Caco-2 (cell line): ENCODE measurements around the gene SLC7A4. TPM values are rescaled to one million over a fixed set of nuclear protein-coding genes. Genes with fewer than 3 reads are reported as not detected.

Experiments
- BruUV-seq: library from RNA; stranded (reverse); fragments of 400-500 nt; replicated peaks from 2 replicates; lab custom pipeline; 2021; lab: Mats Ljungman, UMichigan
- CTCF ChIA-PET: fragments of 300-600 bp; sonication (Branson Sonifier 250); formaldehyde crosslinking; loops from one replicate; lab custom pipeline; 2022; ENCODE audit warnings: antibody characterized with exemption; lab: Charles Lee
- POLR2A ChIA-PET: fragments of 300-600 bp; sonication (Branson Sonifier 250); formaldehyde crosslinking; loops from one replicate; lab custom pipeline; 2022; ENCODE audit warnings: antibody characterized with exemption; lab: Charles Lee
- DNase-seq, 2 experiments: peaks; one replicate each; pipeline versions ENCODE4 v3.0.0 to v3.0.0-alpha.2; 2020 to 2022
- H3K27me3 ChIP-seq: replicated peaks from 2 replicates; pipeline ENCODE4 v1.6.0; 2011; ENCODE audit warnings: low read length; ENCODE audit not compliant: control insufficient read depth, insufficient read depth
- H3K36me3 ChIP-seq: 2 replicates; pipeline ENCODE4 v1.5.1; 2011; ENCODE audit warnings: low read length; ENCODE audit not compliant: control insufficient read depth, insufficient read depth
- H3K4me1 ChIP-seq: fragments of 250-450 bp; sonication (Bioruptor Pico); 2 replicates; pipeline ENCODE4 v1.5.1; 2020; ENCODE audit warnings: mild to moderate bottlenecking
- H3K4me3 ChIP-seq: 2 replicates; pipeline ENCODE4 v1.5.1; 2011; ENCODE audit warnings: low read depth, mild to moderate bottlenecking, control low read depth, low read length
- H3K9me3 ChIP-seq: fragments of 250-450 bp; sonication (Bioruptor Pico); 2 replicates; pipeline ENCODE4 v1.5.1; 2020; ENCODE audit warnings: mild to moderate bottlenecking, moderate library complexity
- H3K27ac Mint-ChIP-seq: one replicate; pipeline ENCODE4 v1.8.0; 2022; ENCODE audit warnings: mixed read lengths; ENCODE audit not compliant: unreplicated experiment
- H3K27me3 Mint-ChIP-seq: one replicate; pipeline ENCODE4 v1.8.0; 2022; ENCODE audit warnings: mixed read lengths; ENCODE audit not compliant: insufficient read depth, unreplicated experiment
- H3K36me3 Mint-ChIP-seq: one replicate; pipeline ENCODE4 v1.8.0; 2022; ENCODE audit warnings: mild to moderate bottlenecking, mixed read lengths; ENCODE audit not compliant: insufficient read depth, unreplicated experiment
- H3K4me1 Mint-ChIP-seq: one replicate; pipeline ENCODE4 v1.8.0; 2022; ENCODE audit warnings: low read depth, mixed read lengths; ENCODE audit not compliant: unreplicated experiment
- H3K4me3 Mint-ChIP-seq: one replicate; pipeline ENCODE4 v1.8.0; 2022; ENCODE audit warnings: mild to moderate bottlenecking, moderate library complexity, mixed read lengths; ENCODE audit not compliant: unreplicated experiment
- H3K9me3 Mint-ChIP-seq: one replicate; pipeline ENCODE4 v1.8.0; 2022; ENCODE audit warnings: mixed read lengths; ENCODE audit not compliant: unreplicated experiment
- CTCF ChIP-seq, 2 experiments: fragments of 200-600 bp in 1 of 2; IDR thresholded peaks; 1 replicate in 1 of 2; 2 replicates in 1 of 2; pipeline versions ENCODE4 v1.5.1 to v1.8.0; 2011 to 2022; ENCODE audit warnings: antibody characterized with exemption in 1 of 2, control low read depth in 1 of 2, inconsistent platforms in 1 of 2, low read depth in 1 of 2, low read length in 1 of 2, mild to moderate bottlenecking in 1 of 2, moderate library complexity in 1 of 2; ENCODE audit not compliant: insufficient read depth in 1 of 2, severe bottlenecking in 1 of 2, unreplicated experiment in 1 of 2
- intact Hi-C: fragments of 100-400 bp; cut with micrococcal nuclease; formaldehyde crosslinking; loops from one replicate; pipeline ENCODE4 v1.10.0; 2022; ENCODE audit not compliant: unreplicated experiment
- total RNA-seq: library from RNA; stranded (reverse); gene quantifications from 2 replicates; pipeline ENCODE4 v1.2.3, GENCODE V29; 2022

The SLC7A4 gene
- total RNA-seq, 1 experiment from 2014 or later: 1.9 TPM

GRCh38 chr22:21075516-21076138, 43.3 kb upstream of the SLC7A4 start:
- Mint-ChIP-seq H3K4me3 (no peak overlapping the region), H3K9me3 (peaks cover 9% of the 10 kb centered on the region), H3K27me3 (no peaks in the 10 kb centered on the region), H3K4me1 (no peaks in the 10 kb centered on the region), H3K27ac (no peak overlapping the region), H3K36me3 (no peaks in the 10 kb centered on the region)
- intact Hi-C loops: no loop called here
- ChIA-PET CTCF (no interaction called here), POLR2A (no interaction called here)
- no peaks in the 10 kb centered on the region for H3K36me3 ChIP-seq
- no peak for DNase-seq
- no peaks in the 10 kb centered on the region for H3K27me3 ChIP-seq
- H3K4me1 ChIP-seq: no peaks in the 10 kb centered on the region
- no peaks in the 10 kb centered on the region for H3K9me3 ChIP-seq
- BruUV-seq: no TSS peak
- no peak overlapping the region for H3K4me3 ChIP-seq
- no peak for TF ChIP-seq CTCF (IDR thresholded peaks at IDR 0.05; ENCODE audit: insufficient read depth in 1 of 2, low read depth in 1 of 2, low read length in 1 of 2, severe bottlenecking in 1 of 2, unreplicated experiment in 1 of 2)

- Mint-ChIP-seq H3K27ac (no peak overlapping the region), H3K27me3 (no peaks in the 10 kb centered on the region), H3K9me3 (peaks cover 9% of the 10 kb centered on the region), H3K36me3 (no peaks in the 10 kb centered on the region), H3K4me1 (no peaks in the 10 kb centered on the region), H3K4me3 (no peak overlapping the region)
- H3K4me1 ChIP-seq: no peaks in the 10 kb centered on the region
- no peak for TF ChIP-seq CTCF (IDR thresholded peaks at IDR 0.05; ENCODE audit: insufficient read depth in 1 of 2, low read depth in 1 of 2, low read length in 1 of 2, severe bottlenecking in 1 of 2, unreplicated experiment in 1 of 2)
- no peak for DNase-seq
- H3K36me3 ChIP-seq: no peaks in the 10 kb centered on the region
- H3K9me3 ChIP-seq: no peaks in the 10 kb centered on the region
- ChIA-PET POLR2A (no interaction called here), CTCF (no interaction called here)
- H3K27me3 ChIP-seq: no peaks in the 10 kb centered on the region
- intact Hi-C loops: no loop called here
- H3K4me3 ChIP-seq: no peak overlapping the region
- no TSS peak for BruUV-seq
Measured at GRCh38 chr22:21074102-21074715, 41.8 kb upstream of the SLC7A4 start.

GRCh38 chr22:21073482-21073881, 41.1 kb upstream of the SLC7A4 start:
- no peak overlapping the region for H3K27ac Mint-ChIP-seq
- Histone ChIP-seq H3K4me3 (no peak overlapping the region), H3K27me3 (no peaks in the 10 kb centered on the region), H3K4me1 (no peaks in the 10 kb centered on the region), H3K9me3 (no peaks in the 10 kb centered on the region), H3K36me3 (no peaks in the 10 kb centered on the region)
- H3K9me3 Mint-ChIP-seq: peaks cover 9% of the 10 kb centered on the region
- no peak for DNase-seq
- CTCF ChIA-PET: no interaction called here
- H3K4me3 Mint-ChIP-seq: no peak overlapping the region
- intact Hi-C loops: no loop called here
- POLR2A ChIA-PET: no interaction called here
- no peak for TF ChIP-seq CTCF (IDR thresholded peaks at IDR 0.05; ENCODE audit: insufficient read depth in 1 of 2, low read depth in 1 of 2, low read length in 1 of 2, severe bottlenecking in 1 of 2, unreplicated experiment in 1 of 2)
- no peaks in the 10 kb centered on the region for H3K4me1 Mint-ChIP-seq
- BruUV-seq: no TSS peak
- H3K36me3 Mint-ChIP-seq: no peaks in the 10 kb centered on the region
- H3K27me3 Mint-ChIP-seq: no peaks in the 10 kb centered on the region
